Measurements from ENCODE around the gene SULT4A1.
"Not testable (repeated sequence)": the region's sequence is repeated elsewhere in the genome, so short reads cannot be mapped to it uniquely, and the experiment has no call there.

Gene SULT4A1

GRCh38 chr22:43885786-43886185, 23.5 kb upstream of the SULT4A1 start:
- DNase-seq: no peak

GRCh38 chr22:43885319-43885671, 23.0 kb upstream of the SULT4A1 start:
- no peak for DNase-seq

- no peak for DNase-seq
Observed at GRCh38 chr22:43884600-43885318, 22.4 kb upstream of the SULT4A1 start.

- no peak for DNase-seq
Observed at GRCh38 chr22:43883719-43884415, 21.6 kb upstream of the SULT4A1 start.

GRCh38 chr22:43883012-43883661, 20.8 kb upstream of the SULT4A1 start:
- DNase-seq: no peak

GRCh38 chr22:43882122-43882767, 19.9 kb upstream of the SULT4A1 start:
- no peak for DNase-seq

GRCh38 chr22:43881091-43882061, 19.1 kb upstream of the SULT4A1 start:
- no peak for DNase-seq

GRCh38 chr22:43880541-43880991, 18.3 kb upstream of the SULT4A1 start:
- no peak for DNase-seq

GRCh38 chr22:43879901-43880540, 17.7 kb upstream of the SULT4A1 start:
- DNase-seq: no peak

- no peak for DNase-seq
Observed at GRCh38 chr22:43878831-43879550, 16.7 kb upstream of the SULT4A1 start.

- no peak for DNase-seq
Observed at GRCh38 chr22:43878079-43878795, 15.9 kb upstream of the SULT4A1 start.

- DNase-seq: no peak
Observed at GRCh38 chr22:43876866-43877509, 14.7 kb upstream of the SULT4A1 start.

- no peak for DNase-seq
Observed at GRCh38 chr22:43869799-43870198, 7.5 kb upstream of the SULT4A1 start.

- DNase-seq: not testable (repeated sequence)
Observed at GRCh38 chr22:43869001-43869400, 6.7 kb upstream of the SULT4A1 start.

- DNase-seq: no peak
Observed at GRCh38 chr22:43867839-43868635, 5.7 kb upstream of the SULT4A1 start.

- no peak for DNase-seq
Observed at GRCh38 chr22:43862882-43863202, 529 bp upstream of the SULT4A1 start.

GRCh38 chr22:43861529-43861928, 784 bp downstream of the SULT4A1 start:
- DNase-seq: no peak

- DNase-seq: no peak
Observed at GRCh38 chr22:43860831-43861230, 1.5 kb downstream of the SULT4A1 start.

- no peak for DNase-seq
Observed at GRCh38 chr22:43860126-43860525, 2.2 kb downstream of the SULT4A1 start.
